Measurements from ENCODE around the gene MYO1B.

DNA sequence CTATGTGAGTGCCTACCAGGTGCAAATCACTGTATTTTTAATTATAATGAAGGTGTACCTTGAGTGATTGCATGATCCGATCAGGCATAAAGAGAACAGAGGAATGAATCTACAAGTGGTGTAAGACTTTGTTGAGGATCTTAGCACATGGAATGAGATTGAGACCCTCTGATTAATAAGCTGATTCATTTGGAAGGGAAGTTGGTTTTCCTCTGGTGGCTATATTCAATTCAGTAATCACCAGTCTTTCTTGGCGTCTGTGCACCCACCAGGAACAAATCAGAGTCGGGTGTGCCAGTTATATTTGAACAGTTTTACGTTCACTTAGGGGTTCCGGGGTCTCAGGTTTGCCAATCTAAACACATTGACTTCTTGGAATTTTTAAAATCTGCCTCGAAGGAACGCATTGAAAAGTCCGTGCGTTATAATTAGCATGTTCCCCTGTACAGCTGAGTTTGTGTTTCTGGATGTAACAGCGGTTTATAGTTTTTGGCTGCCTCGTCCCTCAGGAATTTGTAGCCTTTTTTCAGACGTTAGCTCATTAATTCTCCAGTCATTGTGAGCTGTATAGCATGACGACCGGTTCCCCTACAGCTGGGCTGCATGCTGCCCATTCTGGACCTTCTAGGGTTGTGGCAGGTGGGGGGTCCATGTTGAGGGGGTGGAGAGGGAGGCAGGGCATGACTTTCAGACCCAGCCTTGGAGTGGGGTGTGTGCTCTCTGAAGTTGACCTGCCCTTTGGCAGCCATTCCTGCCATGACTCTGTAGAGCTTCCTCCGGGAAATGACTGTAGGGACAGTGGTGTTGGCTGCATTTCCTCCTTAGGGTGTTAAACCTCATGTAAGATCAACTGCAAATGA is 20.3 kb downstream of the MYO1B start:
- TF ChIP-seq EMX1 (CRISPR knock-in tag; IDR thresholded peaks at IDR 0.05) (no peak), NR2C2 (CRISPR knock-in tag; IDR thresholded peaks at IDR 0.05) (no peak), ZNF281 (CRISPR knock-in tag; IDR thresholded peaks at IDR 0.05) (no peak), CTCF (IDR thresholded peaks at IDR 0.05) (no peak), ETV6 (CRISPR knock-in tag; IDR thresholded peaks at IDR 0.05) (no peak), STAT6 (CRISPR knock-in tag; conservative IDR thresholded peaks at IDR 0.05; ENCODE audit: low read depth) (no peak), PRRX2 (CRISPR knock-in tag; IDR thresholded peaks at IDR 0.05) (no peak)
- TF ChIP-seq, protein P1, sequence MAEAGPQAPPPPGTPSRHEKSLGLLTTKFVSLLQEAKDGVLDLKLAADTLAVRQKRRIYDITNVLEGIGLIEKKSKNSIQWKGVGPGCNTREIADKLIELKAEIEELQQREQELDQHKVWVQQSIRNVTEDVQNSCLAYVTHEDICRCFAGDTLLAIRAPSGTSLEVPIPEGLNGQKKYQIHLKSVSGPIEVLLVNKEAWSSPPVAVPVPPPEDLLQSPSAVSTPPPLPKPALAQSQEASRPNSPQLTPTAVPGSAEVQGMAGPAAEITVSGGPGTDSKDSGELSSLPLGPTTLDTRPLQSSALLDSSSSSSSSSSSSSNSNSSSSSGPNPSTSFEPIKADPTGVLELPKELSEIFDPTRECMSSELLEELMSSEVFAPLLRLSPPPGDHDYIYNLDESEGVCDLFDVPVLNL (CRISPR knock-in tag; IDR thresholded peaks at IDR 0.05; ENCODE audit: borderline replicate concordance, low read depth): no peak
- TF ChIP-seq, protein P2, sequence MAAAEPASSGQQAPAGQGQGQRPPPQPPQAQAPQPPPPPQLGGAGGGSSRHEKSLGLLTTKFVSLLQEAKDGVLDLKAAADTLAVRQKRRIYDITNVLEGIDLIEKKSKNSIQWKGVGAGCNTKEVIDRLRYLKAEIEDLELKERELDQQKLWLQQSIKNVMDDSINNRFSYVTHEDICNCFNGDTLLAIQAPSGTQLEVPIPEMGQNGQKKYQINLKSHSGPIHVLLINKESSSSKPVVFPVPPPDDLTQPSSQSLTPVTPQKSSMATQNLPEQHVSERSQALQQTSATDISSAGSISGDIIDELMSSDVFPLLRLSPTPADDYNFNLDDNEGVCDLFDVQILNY (CRISPR knock-in tag; IDR thresholded peaks at IDR 0.05): no peak
